Panc1 (cell line): ENCODE measurements around the gene ASCC2.

Experiments
- CTCF ChIP-seq: fragments of 450-650 bp; IDR thresholded peaks from 2 replicates; pipeline ENCODE4 v1.5.1; 2017; ENCODE audit warnings: mild to moderate bottlenecking
- POLR2AphosphoS5 ChIP-seq: IDR thresholded peaks from 2 replicates; pipeline ENCODE4 v1.6.1; 2012; ENCODE audit warnings: mild to moderate bottlenecking, low read depth, low read length, moderate library complexity
- REST ChIP-seq, 2 experiments: IDR thresholded peaks; 2 replicates each; pipeline ENCODE4 v1.6.1; 2011 to 2012; ENCODE audit warnings: low read depth in 2 of 2, control low read depth in 1 of 2, low read length in 1 of 2, mild to moderate bottlenecking in 1 of 2, moderate library complexity in 1 of 2; ENCODE audit not compliant: insufficient read depth in 1 of 2
- SIN3A ChIP-seq: IDR thresholded peaks from 2 replicates; pipeline ENCODE4 v1.6.1; 2012; ENCODE audit warnings: low read depth, mild to moderate bottlenecking, low read length, moderate library complexity, borderline replicate concordance; ENCODE audit not compliant: insufficient read depth
- TCF7L2 ChIP-seq: IDR thresholded peaks from 2 replicates; pipeline ENCODE4 v1.6.1; 2011; ENCODE audit warnings: mild to moderate bottlenecking, low read depth, low read length, inconsistent platforms

- no peak for TF ChIP-seq REST (IDR thresholded peaks at IDR 0.05; ENCODE audit: insufficient read depth in 1 of 2, low read depth in 2 of 2, low read length in 1 of 2)
- TF ChIP-seq CTCF, result no peak
- no peak for TF ChIP-seq POLR2AphosphoS5
- no peak for TF ChIP-seq SIN3A
- TF ChIP-seq TCF7L2, result no peak
Observed at GRCh38 chr22:29797351-29797750, 40.7 kb downstream of the ASCC2 start.
